HG03520 (cell line): ENCODE data around the gene KIAA1755.
"Not testable (repeated sequence)": the region's sequence is repeated elsewhere in the genome, so short reads cannot be mapped to it uniquely, and the experiment has no call there.

ENCODE experiments used
- ATAC-seq: cut with Tn5 transposase; IDR thresholded peaks from one replicate; pipeline ENCODE4 v1.9.1; 2021; ENCODE audit warnings: mild to moderate bottlenecking, moderate library complexity; ENCODE audit not compliant: unreplicated experiment

KIAA1755 gene

DNA sequence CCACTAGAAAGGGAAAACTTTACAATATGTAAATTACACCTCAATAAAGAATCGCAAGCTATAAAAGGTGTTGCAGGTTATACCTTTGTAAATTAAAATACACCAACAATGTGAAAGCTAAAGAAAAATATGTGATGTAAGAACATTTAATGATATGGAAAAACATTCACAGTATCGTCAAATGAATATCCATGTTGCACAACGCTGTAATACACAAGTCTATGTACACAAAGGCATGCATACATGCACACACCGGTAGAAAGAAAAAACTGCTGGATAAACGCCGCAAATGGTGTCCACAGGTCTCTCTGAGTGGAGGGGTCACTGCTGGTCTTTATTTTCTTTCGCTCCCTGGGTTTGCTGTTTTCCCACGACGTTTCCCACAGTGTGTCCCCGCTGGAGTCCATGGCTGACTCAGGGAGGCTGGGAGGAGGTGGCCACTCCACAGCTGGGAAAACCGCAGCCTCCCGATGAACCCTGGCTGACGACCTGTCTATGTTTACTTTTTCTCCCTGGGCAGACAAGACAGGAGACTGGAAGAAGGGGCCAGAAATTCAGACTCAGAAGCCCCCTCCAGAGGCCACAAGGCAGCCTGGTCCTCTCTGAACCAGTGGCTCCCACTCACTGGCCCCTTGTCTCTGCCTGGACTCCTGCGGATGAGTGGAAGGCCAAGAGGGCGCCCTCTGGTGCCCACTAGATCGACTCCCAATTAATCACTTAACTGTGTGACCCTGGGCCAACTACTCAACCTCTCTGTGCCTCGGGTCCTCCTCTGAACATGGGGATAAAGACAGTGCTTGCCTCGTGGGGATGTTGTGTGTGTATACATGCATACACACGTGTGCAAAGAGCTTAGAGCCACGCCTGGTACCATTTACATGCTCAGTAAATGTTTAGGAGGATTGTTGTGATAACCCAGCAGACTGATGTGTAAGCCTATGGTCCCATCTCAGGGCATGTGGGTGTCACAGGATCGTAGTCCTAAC, 30.6 kb upstream of the KIAA1755 start:
- ATAC-seq, result no peak

DNA sequence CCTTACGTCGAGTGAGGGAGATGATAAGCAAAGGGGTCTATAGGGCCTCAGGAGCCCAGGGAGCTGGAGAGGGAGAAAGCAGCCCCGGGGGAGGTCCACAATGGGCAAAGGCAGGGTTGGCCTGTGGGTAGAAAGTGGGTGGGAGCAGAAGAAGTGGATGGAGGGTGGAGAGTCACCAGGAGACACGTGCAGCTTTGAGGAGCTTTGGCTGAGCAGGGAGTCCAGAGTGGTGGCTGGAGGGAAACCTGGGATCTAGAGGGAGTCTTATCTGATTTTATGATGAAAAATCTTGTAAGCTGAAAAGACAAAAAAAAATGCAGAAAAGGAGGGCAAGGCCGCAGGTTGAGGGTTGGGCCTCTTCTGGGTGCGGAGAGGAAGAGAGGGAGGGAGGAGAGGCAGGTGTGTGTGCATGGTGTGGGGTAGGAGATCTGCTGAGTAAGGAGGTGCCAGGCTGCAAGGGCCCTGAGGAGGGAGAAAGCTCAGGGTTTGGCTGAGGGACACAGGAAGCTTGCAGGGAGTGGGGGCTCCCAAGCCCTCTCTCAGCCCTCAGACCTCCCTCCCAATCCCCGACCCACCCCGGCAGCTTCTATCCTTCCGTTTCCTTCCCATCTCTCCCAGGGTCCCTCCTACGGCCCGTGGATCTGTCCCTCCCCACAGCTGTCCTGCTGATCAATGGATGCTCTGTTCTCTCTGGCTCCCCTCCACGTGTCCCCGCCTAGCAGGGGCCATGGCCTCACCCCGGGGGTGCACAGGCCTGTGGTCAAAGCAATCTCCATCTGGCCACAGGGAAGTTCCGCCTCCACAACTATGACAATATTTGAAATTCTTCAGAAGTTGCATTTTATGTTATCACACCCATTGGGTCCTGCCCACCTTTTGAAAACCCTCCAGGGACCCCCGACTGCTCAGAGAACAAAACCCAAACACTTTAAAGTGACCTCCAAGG, 26.3 kb upstream of the KIAA1755 start:
- ATAC-seq, result no peak

GRCh38 chr20:38284893-38285444, 24.4 kb upstream of the KIAA1755 start:
- ATAC-seq, result no peak

DNA sequence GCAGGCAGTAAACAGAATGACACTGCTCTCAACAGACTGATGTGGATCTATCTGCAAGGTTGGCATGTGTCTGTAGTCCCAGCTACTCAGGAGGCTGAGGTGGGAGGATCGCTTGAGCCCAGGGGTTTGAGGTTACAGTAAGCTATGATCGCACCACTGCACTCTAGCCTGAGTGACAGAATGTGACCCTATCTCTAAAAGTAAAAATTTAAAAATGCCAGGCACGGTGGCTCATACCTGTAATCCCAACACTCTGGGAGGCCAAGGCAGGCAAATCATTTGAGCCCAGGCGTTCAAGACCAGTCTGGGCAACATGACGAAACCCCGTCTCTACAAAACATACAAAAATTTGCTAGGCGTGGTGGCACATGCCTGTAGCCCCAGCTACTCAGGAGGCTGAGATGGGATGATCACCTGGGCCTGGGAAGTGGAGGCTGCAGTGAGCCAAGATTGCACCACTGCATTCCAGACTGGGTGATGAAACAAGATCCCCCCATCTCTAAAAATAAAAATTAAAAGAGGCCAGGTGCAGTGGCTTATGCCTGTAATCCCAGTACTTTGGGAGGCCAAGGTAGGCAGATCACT, 23.6 kb upstream of the KIAA1755 start:
- ATAC-seq, result not testable (repeated sequence)

DNA sequence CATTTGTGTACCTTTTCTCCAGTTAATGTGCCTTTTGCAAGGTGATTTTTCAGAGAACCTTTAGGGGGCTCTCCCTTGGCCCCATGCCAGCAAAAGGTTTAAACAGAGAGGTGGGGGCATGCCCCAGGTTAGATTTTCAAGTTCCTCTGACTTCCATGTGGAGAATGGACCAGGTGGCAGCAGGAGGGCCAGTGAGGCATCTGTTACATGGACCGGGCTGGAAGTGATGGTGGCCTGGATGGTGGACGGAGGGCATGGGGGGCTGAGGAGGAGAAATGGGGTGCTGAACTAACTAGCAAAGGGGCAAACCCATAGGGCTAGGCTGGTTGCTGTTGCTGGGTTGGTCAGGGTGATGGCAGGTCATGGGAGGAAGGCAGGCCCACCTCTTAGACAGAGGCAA, 22.7 kb upstream of the KIAA1755 start:
- ATAC-seq, result no peak

DNA sequence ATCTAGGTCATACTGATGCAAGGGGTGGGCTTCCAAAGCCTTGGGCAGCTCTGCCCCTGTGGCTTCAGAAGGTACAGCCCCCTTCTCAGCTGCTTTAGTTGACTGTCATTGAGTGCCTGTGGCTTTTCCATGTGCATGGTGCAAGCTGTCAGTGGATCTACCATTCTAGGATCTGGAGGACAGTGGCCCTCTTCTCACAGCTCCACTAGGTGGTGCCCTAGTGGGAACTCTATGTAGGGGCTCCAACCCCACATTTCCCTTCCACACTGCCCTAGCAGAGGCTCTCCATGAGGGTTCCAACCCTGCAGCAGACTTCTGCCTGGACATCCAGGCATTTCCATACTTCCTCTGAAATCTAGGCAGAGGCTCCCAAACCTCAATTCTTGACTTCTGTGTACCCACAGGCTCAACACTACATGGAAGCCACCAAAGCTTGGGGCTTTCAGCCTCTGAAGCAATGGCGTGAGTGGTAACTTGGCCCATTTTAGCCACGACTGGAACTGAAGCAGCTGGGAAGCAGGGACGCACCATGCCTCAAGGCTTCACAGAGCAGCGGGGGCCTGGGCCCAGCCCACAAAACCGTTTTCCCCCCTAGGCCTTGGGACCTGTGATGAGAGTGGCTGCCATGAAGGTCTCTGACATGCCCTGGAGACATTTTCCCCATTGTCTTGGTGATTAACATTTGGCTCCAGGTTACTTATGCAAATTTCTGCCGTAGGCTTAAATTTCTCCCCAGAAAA, 20.8 kb upstream of the KIAA1755 start:
- ATAC-seq, result not testable (repeated sequence)

- no peak for ATAC-seq
Observed at GRCh38 chr20:38278763-38279162, 18.2 kb upstream of the KIAA1755 start.

DNA sequence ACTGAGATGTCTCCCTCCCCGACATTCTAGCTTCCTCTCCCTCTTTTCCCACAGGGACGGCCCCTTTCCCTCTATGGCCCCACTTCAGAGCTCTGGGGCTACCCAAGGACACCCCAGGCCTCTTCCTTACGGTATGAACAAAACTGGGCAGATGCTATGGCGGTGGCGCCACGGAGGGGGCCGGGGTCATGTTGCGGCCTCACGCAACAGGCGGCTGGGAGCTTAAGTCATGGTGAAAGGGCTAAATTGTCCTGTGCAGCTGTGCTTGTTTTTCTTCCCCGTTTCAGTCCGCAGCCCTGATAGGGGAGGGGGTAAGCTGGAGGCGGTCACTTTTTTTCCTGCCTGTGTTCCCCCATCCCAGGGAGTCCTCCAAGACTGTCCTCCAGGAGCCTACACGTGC, 17.6 kb upstream of the KIAA1755 start:
- ATAC-seq, result no peak

GRCh38 chr20:38277691-38278090, 17.2 kb upstream of the KIAA1755 start:
- no peak for ATAC-seq

GRCh38 chr20:38277285-38277684, 16.8 kb upstream of the KIAA1755 start:
- ATAC-seq, result no peak

DNA sequence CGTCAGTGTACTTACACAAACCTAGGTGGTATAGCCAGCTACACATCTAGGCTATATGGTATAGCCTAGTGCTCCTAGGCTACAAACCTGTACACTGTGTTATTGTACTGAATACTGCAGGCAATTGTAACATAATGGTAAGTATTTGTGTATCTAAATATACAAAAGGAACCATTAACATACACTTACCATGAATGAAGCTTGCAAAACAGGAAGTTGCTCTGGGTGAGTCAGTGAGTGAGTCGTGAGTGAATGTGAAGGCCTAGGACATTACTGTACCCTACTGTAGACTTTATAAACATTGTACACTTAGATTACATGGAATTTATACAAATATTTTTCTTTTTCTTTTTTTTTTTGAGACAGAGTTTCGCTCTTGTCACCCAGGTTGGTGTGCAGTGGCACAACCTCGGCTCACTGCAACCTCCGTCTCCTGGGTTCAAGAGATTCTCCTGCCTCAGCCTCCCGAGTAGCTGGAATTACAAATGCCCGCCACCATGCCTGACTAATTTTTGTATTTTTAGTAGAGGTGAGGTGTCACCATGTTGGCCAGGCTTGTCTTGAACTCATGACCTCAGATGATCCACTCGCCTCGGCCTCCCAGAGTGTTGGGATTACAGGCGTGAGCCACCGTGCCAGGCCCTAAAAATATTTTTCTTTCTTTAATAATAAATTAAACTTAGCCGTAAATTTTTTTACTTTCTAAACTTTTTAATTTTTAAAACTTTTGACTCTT, 15.4 kb upstream of the KIAA1755 start:
- no peak for ATAC-seq

DNA sequence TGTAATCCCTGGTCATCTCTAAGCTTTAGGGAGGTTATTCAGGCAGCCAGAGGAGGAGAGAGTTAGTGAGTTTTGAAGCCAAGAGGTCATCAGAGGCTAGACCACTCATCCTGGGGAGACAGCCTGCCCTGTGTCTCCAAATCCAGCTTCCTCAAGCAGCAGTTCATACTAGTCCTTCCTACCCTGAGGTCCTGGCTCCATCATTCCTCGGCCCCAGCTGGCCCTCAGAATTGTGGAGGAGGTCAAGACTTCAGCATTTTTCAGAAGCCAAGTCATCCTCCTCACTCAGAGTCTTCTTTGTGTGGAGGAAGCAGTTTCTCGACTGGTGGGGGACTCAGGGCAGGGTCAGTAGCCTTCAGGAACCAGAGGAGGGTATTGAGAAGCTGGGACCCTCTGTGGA, 12.4 kb upstream of the KIAA1755 start:
- ATAC-seq, result no peak

DNA sequence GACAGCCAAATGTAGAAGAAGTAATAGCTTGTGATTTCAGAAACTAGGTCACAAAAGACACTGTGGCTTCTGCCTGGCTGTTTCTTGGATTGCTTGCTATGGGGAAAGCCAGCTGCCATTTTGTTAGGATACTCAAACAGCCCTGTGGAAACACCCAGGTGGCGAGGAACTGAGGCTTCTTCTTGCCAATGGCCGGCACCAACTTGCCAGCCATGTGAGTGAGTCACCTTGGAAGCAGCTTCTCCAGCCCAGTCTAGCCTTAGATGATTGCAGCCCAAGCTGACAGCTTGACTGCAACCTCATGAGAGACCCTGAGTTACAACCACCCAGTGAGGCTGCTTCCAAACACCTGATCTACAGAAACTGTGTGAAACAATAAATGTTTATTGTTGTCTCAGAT, 11.9 kb upstream of the KIAA1755 start:
- no peak for ATAC-seq

DNA sequence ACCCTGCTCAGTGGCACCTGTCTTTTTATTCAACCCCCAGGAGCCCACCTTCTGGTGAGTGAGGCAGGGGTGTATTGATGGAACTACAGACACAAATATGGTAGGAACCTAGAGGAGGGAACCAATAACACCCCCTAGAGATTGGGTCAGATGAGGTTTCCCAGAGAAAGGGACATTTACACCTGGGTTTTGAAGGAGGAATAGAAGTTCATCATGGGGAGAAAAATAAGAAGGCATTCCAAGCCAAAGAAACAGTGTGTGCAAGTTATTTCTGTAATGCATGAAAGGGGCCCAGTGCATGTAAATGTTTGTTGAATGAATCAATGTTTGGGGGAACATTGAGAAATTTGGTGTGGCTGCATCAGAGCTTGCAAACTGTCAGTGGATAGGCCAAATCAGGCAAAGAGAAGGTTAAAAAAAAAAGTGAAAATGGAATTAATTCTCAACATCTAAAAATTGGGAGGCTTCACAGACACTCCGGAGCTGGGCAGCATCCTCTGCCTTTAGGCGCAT, 11.1 kb upstream of the KIAA1755 start:
- no peak for ATAC-seq

GRCh38 chr20:38270869-38271605, 10.5 kb upstream of the KIAA1755 start:
- no peak for ATAC-seq

GRCh38 chr20:38269715-38270114, 9.2 kb upstream of the KIAA1755 start:
- no peak for ATAC-seq

- no peak for ATAC-seq
Observed at GRCh38 chr20:38269040-38269439, 8.5 kb upstream of the KIAA1755 start.

DNA sequence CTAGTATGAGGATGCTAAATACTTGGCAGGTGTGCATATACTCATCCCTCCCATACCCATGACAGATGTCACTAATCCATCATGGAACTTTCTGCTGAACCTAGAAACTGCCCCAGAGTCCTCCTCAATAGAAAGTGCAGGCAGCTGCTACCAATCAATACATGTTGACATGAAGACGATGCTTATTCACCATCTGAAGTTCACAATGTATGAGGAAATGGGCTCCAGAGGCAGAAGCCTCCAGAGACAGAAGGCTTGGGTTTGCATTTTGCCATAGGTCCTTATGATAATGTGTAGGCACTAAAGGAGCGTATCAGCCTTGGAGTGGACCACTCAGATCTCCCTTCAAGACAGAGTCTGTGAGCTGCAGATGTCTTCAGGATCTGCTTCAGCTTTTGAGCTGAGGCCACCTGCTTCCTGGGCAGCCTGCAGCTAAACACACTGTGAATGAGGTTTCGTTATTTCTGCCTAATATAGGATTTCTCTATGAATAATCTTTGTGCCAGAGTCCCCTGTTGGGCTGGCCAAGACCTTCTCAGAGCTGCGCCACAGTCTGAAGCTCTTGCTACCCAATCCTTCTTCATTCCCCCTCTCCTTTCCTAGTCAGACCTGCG, 7.5 kb upstream of the KIAA1755 start:
- ATAC-seq, result no peak
